NCI-H2171 (cell line): ENCODE results near the gene SPO11.

Source experiments
- DNase-seq: peaks from one replicate; lab custom pipeline; 2025; lab: John Stamatoyannopoulos, UW

SPO11 gene

GRCh38 chr20:57377350-57377749 lies 47.7 kb downstream of the SPO11 start:
- no peak for DNase-seq

- no peak for DNase-seq
These were observed 48.5 kb downstream of the SPO11 start for GRCh38 chr20:57378107-57378506.

DNA sequence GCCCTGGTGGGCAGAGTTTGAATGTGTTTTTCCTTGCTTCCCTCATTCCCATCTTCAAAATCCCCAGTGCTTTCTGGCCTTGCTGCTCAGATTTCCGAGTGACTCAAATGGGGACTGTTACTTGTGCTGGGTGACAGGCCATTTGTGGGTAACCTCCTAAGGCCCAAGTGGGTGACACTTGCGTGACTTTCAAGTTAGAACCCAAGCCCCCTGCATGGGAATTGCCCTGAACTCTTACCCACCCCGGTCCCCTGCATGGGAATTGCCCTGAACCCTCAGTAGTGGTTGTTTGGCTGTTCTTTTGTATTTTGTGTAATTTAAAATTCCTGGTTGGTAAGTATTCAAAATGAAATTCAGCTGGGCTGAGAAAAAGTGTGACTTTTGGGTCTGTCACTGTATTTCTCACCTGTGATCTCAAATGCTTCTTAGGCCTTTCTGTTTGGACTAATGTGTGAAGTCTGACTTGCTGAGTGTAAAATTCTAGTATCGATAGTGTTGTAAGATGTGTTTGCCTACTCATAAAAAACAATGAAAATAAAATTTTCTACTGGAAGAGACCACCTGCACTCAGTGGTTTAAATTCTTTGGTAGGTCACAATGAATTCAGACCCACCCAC lies 49.2 kb downstream of the SPO11 start:
- no peak for DNase-seq

- DNase-seq: no peak
These were observed 49.7 kb downstream of the SPO11 start for GRCh38 chr20:57379263-57379647.

DNA sequence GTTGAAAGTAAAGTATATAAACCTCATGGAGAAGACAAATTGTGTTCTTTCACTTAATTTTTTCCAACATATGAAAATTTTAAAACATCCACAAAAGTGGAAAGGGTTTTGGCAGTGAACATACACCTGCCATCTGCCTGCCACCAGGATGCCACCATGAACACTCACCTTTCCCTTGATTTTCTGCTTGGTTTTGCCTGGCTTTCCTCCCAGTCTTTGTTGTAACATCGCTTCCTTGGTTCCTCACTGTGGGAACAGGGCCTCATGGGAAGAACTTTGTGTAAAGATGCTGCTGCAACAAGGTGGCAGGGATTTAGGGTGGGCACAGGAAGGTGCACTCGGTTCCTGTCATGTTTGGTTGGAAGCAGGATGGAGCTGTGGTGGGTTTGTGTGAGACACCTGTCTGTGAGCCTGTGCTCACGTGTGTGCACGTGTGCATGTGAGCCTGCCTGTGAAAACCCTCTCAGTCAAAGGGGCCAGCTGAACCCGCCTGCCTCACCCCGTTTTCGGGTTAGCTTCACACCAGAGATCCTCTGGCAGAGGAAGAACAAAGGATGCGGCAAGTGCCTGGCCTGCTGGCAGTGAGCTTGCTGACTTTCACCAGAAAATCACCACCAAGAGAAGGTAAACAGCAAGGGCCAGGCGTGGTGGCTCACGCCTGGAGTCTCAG lies 50.6 kb downstream of the SPO11 start:
- DNase-seq: no peak

DNA sequence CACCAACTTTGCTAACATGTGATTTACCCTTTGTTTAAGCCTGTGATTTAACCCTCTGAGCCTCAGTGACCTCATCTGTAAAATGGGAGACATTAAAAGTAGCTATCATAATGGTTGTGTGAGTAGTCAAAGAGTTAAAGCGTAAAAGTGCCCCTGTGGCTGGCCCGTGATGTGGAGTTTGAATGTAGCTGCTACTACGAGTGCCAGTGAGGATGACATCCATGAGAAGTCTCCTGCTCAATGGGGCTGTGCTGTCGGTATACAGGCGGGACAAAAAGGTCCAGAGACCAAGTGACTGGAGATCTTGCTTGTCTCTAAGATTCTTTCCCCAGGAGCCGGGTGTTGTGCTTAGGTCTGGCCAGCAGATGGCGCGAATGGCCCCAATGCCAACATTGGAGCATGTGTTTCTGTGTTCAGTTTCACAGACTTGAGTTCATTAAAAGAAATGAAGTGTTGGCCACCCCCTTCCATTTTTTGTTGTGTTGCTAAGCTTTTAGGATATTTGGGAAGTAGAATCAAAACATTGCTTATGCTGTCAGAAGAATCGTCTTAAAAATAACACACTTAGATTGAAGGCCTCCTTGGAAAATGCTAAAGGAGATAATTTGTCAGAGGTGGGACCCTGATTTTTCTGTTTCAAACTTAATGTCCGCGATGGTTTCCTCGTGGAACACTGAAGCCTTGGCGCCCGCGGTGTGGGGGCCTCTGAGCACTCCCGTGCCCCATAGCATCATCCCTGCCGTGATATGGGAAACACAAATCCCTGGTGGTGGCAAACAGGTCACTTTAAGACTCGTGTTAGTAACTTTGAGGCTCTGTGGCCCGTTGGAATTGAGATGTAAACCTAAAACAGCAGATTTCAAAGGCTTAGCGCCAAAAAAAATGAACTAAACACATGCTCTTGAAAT lies 52.2 kb downstream of the SPO11 start:
- peak; percentile 68 for DNase-seq

- no peak for DNase-seq
These were observed 52.9 kb downstream of the SPO11 start for GRCh38 chr20:57382516-57382915.

DNA sequence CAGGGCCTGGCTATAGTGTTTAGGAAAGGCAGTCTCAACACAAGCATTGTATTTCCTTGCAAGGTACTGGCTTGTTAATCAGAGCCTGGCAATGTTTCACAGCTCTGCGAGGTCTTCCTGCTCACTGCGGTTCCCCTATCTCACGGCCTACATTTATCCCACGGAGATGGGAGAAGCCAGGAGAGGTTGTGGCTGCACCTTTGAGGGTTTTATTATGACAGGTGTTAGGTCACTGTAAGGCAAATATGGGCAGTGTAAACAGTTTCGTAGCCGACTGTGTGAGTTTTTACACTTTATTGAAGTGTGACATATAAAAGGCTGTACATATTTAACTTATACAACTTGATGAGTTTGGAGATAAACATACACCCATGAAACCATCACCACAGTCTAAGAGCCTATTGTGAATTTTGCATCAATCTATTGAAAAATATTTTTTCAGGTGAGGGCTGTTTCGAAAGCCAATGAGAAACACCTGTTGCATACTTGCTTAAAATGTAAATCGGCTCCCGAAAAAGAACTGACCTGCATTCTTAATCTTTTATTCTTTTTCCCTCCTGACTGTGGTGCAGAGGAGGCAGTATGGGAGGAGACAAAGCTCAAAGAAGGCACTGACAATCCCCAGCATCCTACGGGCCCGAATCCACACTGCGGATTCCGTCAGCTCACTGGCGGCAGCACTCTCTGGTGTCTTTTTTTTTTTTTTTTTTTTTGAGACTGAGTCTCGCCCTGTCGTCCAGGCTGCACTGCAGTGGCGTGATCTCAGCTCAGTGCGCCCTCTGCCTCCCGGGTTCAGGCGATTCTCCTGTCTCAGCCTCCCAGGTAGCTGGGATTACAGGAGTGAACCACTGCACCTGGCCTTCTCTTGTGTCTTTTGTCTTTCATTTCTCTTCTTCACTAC lies 54.1 kb downstream of the SPO11 start:
- no peak for DNase-seq

- no peak for DNase-seq
These were observed 54.9 kb downstream of the SPO11 start for GRCh38 chr20:57384486-57384885.

- DNase-seq: no peak
These were observed 55.6 kb downstream of the SPO11 start for GRCh38 chr20:57384953-57385761.

DNA sequence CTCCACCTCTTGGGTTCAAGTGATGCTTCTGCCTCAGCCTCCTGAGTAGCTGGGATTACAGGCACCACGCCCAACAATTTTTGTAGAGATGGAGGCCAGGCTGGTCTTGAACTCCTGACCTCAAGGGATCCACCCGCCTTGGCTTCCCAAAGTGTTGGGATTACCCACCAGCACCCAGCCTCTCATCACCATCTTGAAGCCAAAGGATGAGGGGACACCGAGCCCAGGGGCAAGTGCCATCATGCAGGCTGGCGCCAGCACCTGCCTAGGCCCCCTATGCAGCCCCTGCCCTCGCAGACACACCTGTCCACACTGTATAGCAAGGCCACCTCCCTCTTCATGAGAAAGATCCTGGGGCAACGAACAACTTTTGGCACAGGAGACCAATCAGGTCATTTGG lies 56.3 kb downstream of the SPO11 start:
- DNase-seq: no peak

GRCh38 chr20:57386762-57387161 lies 57.2 kb downstream of the SPO11 start:
- DNase-seq: no peak

- DNase-seq: no peak
These were observed 57.9 kb downstream of the SPO11 start for GRCh38 chr20:57387463-57387862.

- no peak for DNase-seq
These were observed 58.4 kb downstream of the SPO11 start for GRCh38 chr20:57387945-57388371.

- no peak for DNase-seq
These were observed 59.5 kb downstream of the SPO11 start for GRCh38 chr20:57388953-57389694.

GRCh38 chr20:57389695-57390603 lies 60.3 kb downstream of the SPO11 start:
- no peak for DNase-seq

DNA sequence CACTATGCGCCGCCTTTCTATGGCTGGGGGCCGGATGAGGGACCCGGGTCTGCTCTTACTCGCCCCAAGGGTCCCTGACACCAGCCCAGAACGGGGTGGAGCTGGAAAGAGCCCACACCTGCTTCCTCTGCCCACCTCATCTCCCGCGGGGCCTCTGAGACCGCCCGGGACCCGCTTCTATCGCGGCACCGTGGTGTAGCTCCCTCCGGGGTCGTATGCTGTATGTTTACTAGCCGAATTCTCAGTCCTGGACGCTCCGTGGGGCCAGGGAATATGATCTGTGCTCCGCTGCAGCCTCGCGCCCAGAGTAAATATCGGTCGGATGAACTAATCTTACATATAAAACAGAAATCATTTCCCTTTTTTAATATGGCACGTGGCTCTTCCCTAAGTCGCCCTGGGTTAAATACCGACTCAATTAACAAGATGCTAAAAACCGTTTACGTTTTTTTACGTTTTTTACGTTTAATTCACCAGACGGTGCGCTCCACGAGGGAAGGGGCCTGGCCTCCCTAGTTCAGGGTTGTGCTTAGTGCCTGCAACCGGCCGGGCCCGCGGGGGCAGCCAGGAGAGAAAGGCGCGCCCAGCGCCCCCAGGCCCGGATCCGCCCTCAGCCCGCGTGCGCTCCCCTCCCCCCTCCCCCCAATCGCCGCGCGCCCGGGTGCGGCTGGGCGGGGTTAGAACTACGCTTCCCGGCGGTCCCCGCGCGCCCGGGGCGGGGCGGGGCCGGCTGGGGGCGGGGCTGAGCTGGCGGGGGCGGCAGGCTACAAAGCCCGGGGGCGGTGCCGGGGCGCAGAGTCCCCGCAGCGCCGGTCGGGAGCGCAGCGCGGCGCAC lies 61.2 kb downstream of the SPO11 start, which contains the start of gene RBM38:
TSS of gene RBM38 (plus strand) at position 793 of the 835 bp plus-strand sequence. CDS start 186 bp downstream, outside the sequence.
- peak; percentile 79 for DNase-seq
